Frontal cortex (tissue), 4 donors: ENCODE measurements around the gene FAM89B. TPM values are rescaled to one million over a fixed set of nuclear protein-coding genes. Genes with fewer than 3 reads are reported as not detected.
"Not testable (repeated sequence)": the region's sequence is repeated elsewhere in the genome, so short reads cannot be mapped to it uniquely, and the experiment has no call there.

Experiments used
- DNase-seq, 2 donors: peaks; one replicate each; pipeline ENCODE4 v3.0.0; 2012; ENCODE audit warnings: low spot score in 2 of 2
- FAIRE-seq: peaks from 2 replicates; lab custom pipeline; 2012; peaks lifted over from hg19 to GRCh38; lab: Jason Lieb, UNC
- total RNA-seq: library from RNA; depleted of rRNA; stranded (reverse); fragments of >200 nt; gene quantifications from one replicate; pipeline ENCODE4 v1.2.3, GENCODE V29; 2014
- donor health status: control.
- donor health status: control.
- donor health status: control.

Gene FAM89B
- total RNA-seq, 1 donor from 2014 or later: 19.6 TPM

DNA sequence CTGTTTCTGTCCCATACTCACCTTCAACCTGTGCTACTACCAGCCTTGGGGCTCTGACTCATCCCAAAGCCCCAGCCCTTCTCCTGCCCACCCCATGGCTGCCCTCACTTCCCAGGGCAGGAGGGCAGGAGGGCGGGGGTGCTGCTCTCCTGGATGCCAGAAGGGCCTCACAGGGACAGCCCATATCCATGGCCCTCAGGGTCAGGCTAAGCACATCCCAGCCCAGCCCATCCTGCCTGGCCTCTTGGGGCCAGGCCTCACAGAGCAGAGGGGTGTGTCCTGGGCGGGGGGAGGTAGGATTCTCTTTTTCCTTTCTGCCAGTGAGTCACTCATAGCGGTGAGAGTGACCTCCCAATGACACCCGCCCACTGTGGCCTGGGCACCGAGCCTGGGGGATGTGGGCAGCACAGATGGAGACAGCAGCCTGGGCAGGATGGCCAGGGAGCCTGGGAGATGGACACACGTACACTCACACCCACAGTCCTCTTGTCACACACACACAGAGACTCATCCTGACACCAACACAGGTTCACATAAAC, 16.6 kb upstream of the FAM89B start:
- FAIRE-seq (no peak), DNase-seq (no peak)

DNA sequence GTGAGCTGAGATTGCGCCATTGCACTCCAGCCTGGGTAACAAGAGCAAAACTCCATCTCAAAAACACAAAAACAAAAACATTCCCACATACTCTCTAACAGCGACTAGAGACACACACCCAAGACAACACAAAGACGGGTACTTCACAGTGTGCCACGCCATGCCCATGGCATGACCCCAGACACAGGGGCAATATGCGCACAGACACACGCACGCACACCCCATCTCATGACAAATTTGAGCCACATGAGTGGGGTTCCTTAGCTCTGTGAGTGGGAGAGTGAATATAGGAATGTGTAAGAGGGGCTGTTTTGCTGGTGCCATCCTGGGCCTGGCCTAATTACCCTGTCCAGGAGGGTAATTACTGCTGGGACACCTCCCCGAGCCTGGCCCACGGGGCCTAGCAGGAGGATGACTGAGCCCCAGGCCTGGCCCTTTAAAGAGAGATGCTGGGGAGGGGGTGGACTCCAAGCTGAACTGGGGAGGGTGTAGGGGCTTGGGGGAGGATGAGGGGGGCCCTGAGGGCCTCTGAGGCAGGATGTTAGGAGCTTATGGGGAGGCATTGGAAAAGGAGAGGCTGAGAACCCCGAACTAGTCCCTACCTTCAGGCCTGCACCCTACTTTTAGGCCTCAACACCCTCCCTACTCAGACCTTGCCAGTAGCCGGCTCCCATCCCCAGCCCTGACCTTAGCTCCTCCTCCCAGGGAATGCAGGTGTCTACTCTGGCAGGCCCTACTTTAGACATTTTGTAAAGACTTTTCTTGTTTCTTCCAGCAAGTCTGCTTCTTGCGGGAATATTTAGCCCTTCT, 15.7 kb upstream of the FAM89B start:
- no peak for FAIRE-seq
- no peak for DNase-seq

DNA sequence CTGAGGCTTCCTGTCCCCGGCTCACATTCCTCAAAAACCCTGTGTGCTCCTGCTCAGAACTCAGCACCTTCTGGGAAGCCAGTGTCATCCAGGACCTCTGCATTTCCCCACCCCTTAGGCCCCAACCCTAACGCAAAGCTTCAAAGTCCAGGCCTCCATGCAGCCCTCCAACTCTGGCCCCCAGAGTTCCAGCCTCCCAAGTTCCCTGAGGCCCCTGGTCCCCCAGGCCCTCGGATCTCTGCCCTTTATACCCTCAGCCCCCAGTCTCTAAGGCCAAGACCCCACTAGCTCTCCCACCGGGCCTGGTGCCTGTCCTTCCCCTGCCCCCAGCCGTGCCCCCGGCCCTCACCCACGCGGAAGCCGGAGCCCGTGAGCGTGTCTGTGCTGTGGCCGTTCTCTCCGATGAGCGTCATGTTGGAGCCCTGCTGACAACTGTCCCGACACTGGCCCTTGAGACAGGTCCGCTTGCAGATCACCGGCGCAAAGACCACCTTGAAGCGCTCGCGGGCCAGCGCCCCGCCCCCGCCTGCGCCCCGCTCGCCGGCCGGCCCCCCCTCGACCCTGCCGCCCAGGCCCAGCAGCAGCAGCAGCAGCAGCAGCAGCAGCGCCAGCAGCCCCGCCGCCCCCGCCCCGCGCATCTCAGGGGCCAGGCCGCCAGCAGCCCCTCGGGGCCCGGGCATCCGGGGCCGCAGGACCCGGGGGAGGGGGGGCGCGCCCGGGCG, 14.9 kb upstream of the FAM89B start:
- FAIRE-seq: no peak
- peak in 1 of 2 donors; percentile 62 for DNase-seq

DNA sequence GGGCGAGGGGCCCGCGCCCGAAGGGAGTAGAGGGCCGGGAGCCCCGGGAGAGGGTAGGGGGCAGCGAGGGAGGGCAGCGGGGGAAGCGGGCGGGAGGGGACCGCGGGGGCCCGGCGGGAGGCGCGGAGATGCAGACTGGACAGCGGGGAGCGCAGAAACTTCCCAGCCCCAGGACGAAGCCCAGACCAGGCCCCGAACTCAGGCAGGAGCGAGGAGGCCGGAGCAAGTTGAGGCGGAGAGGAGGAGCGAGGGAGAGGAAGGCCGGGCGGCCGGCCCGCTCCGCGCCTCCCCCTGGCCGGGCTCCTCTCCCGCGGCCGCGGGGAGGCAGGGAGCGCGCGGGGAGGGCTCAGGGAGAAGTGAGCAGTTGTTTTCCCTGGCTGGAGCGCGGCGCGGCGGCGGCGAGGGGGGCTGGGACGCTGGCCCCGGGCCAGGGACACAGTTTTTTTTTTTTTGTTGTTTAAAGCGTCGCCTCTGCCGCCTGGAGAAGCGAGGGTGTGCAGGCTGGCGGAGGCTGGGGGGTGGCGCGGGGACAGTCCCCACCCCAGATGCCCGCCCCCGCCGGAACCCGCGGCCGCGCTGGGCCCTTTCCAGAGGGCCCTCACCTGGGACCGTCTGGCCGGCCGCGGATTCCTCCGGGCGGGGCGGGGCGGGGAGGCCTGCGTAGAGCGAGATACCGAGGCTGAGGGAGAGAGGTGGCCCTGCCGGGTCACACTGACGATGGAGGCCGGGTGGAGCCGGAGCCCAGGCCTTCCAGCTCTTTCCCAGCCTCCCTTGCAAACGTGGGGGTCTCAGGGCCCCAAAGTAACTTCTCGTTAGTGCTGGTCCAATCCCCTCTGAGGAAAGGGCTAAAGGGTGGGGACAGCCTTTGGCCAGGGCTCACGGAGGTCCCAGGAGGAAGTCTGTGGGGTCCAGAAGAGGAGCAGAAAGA, 14.1 kb upstream of the FAM89B start, which contains the start of gene LTBP3:
TSS of gene LTBP3 (minus strand) at position 358 of the 928 bp plus-strand sequence. CDS start 400 bp downstream, outside the sequence.
- FAIRE-seq (no peak), DNase-seq (peak; percentile 96 to 99)

DNA sequence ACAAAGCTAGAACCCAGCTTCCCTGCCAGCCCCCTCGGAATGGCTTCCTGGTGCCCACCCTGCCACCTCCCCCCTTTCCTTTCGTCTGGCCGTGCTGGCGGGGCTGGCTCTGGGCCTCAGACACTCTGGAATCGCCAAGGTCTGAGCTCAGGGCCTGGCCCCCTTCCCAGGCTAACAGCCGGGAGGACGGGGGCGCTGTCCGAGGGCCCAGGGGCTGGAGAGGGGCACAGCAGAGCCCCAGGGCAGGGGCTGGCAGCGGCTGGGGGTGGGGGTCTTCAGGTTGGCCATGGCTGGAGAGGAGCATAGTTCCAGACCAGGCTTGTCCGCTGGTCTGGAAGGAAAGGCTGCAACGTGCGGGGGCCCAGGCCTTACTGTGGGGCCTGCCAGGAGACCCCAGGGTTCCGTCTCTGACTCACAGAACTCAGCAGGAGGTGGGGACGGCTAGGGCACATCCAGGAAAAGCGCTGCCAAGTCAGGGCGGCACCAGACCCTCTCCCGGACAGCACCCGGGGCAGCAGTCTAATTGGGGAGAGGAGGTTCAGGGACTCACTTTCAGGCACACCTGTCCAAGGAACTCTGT, 13.3 kb upstream of the FAM89B start:
- peak; percentile 65 to 78 for DNase-seq
- FAIRE-seq: no peak

DNA sequence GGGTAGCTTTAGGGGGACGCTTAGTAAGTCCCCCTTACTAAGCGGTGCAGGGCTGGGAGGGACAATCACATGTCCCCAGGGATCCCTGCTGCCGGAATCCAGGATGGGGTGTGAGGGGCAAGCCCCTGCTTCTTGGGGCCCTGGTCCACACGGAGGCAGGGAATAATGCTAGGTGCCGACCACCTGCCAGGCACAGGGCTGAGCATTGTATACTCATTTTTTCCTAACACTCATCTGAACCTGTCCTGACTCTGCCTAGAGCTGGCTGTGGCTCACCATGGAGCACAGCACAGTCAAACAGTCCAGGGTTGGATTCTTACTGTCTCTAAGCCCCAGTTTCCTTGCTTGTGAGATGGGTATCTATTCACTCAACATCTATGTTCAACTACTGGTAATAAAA, 12.8 kb upstream of the FAM89B start:
- no peak for FAIRE-seq
- DNase-seq: no peak

DNA sequence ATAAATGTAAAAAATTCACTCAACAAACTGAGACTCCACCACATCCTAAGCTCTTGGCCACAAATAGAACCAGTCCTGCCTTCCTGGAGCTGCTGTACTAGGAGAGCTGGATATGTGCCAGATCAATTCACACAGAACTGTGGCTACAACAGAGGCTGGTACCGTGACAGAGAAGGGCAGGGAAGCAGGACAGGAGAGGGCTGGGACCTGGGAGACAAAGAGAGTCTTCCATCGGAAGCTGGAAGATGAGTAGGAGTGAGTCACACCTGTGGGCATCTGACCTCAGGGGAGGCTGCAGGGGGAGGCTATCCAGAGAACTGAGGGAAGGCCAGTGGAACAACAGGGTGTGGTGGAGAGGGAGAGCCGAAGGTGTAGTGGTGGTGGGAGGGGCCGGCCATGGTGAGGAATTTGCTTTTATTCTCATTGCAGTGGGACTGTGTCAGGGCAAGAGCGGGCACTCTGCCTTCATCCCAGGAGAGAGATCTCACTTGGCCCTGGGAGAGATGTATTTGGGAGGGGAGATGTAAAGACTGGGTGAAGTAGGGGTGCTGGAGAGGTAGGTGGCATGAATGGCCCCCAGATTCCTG, 12.3 kb upstream of the FAM89B start:
- FAIRE-seq (no peak), DNase-seq (no peak)

DNA sequence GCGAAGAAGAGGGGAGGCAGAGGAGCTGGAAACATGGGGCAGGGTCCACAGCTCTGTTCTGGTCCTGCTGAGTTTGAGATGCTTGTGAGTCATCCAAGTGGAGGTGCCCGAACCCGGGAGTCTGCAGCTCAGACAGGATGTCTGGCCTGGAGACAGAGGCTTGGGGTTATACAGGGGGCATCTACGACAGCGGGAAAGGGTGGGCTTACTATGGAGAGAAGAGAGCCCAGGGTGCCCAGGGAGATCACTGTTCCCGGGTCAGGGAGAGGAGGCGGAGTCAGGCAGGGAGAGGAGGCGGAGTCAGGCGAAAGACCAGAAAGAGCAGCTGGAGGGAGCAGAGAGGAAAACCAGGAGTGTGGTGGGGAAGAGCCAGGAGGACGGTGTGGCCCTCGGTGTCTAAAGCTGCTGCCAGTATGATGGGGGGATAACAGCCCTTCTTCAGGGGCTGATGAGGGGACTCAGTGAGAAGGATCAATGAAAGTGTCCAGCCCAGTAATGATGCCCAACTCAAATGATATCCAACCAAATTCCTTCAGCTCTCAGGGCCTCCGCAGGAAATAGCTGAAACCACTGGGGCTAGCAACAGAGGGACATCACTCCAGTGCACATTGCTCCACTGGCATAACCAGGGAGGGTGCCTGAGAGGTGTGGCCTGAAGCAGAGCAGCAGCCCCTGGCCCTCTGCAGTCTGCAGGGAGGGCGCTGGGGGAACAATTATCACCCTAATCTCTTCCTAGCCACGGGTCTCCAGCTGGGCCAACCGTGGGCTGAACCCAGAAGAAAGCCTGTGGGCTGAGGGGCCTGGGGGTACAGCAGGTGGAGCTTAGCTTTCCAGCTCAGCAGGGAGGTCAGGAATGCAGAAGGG, 11.6 kb upstream of the FAM89B start:
- no peak for FAIRE-seq

DNA sequence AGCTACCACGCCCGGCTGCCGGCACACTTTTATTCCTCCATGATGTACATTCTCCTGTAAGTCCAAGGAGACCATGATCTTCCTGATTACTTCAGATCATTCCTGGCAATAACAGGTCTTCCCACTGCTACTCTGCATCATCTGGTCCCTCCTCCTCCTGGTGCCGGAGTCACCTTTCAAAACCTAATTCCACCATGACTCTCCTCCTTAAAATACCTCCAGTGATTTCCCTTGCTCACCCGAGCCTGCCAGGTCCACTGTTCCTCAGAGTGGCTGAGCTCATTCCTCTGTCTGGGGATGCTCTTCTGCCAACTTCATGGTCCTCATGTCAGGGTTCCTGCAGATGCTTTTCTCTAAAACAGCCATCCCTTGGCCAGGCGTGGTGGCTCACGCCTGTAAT, 10.3 kb upstream of the FAM89B start:
- no peak for FAIRE-seq

More for the DNA sequence above, 11.6 kb upstream of the FAM89B start:
- no peak for DNase-seq

DNA sequence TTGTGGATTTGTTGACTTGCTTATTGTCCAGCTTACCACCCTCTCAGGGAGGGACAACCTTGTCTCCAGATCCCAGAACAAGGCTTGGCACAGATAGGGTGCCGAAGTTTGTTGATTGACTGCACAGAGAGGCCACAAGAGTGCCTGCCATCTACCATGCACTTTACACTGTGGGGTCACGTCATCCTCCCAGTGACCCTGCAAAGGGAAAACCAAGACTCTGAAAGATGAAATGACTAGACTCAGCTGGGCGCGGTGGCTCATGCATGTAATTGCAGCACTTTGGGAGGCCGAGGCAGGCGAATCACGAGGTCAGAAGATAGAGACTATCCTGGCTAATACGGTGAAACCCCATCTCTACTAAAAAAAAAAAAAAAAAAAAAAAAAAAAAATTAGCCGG, 9.6 kb upstream of the FAM89B start:
- no peak for FAIRE-seq

More for the DNA sequence above, 10.3 kb upstream of the FAM89B start:
- DNase-seq: no peak

DNA sequence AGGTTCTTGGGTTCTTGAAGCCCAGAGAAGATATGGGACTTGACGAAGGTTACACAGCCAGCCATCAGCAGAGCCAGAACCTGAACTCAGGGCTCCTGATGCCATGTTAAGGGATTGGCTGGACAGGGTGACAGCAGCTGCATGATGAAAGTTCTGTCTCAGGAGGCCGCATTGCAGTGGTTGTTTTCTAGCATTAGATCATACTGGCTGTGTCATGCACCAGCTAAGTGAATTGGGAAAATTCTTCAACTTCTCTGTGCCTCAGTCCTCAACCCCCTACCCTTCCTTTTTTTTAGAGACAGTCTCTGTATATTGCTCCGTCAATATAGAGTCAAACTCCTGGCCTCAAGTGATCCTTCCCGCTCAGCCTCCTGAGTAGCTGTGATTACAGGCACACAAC, 8.7 kb upstream of the FAM89B start:
- FAIRE-seq: no peak
- no peak for DNase-seq

More for the DNA sequence above, 9.6 kb upstream of the FAM89B start:
- no peak for DNase-seq

DNA sequence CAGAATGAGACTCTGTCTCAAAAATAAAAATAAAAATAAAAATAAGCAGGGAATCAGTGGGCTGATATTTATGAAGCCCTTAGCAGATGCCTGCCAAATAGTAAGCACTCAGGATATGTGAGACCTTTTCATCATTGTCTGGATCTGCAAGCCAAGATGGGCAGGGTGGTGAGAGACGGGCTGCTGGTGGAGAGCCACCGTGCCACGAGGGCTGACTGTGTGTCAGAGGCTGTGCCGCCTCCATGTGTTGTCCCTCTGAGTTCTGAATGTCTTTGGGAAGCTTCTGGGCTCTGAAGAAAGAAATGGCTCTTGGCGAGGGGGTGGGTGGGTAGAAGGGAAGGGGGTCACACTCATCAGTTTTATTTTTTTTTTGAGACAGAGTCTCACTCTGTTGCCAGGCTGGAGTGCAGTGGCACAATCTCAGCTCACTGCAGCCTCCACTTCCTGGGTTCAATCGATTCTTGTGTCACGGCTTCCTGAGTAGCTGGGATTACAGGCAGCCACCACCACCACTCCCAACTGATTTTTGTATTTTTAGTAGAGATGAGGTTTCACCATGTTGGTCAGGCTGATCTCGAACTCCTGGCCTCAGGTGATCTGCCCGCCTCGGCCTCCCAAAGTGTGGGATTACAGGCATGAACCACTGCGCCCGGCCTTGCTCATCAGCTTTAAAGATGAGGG, 7.3 kb upstream of the FAM89B start:
- DNase-seq, FAIRE-seq: not testable (repeated sequence)

DNA sequence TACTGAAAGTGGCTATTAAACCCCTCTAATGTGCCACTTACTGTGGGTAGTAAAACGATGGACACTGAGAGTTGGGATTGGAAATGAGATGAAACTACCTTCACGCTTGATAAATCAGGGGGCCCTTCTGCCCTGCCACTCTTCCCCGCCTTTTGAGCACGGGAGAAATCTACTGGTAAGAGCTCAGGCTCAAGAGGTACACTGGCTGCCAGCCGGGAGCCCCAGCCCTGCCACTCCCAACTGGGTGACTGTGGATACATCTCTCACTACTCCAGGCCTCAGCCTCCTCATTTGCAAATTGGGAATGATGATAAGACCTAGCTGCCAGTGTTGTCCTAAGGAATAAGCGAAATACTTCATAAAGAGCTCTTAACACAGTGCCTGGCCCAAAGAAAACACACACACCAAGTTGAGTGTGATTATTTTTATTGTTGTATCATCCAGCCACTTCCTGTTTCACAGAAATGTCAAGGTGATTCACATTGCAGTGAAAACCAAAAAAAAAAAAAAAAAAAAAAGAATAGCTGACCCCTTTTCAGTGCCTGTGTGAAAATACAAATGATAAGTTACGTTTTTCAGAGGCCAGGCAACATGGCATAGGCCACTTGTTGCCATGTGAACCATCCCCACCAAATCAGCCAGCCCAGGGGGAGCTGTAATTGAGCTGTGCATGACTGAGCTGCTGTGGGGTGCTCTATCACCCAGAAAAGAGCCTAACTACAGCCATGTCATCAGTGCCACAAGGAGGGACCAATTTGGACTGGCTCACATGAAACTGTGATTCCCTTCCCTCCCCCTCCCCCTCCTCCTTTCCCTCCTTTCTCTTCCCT, 6.5 kb upstream of the FAM89B start:
- FAIRE-seq: no peak
- DNase-seq: no peak

DNA sequence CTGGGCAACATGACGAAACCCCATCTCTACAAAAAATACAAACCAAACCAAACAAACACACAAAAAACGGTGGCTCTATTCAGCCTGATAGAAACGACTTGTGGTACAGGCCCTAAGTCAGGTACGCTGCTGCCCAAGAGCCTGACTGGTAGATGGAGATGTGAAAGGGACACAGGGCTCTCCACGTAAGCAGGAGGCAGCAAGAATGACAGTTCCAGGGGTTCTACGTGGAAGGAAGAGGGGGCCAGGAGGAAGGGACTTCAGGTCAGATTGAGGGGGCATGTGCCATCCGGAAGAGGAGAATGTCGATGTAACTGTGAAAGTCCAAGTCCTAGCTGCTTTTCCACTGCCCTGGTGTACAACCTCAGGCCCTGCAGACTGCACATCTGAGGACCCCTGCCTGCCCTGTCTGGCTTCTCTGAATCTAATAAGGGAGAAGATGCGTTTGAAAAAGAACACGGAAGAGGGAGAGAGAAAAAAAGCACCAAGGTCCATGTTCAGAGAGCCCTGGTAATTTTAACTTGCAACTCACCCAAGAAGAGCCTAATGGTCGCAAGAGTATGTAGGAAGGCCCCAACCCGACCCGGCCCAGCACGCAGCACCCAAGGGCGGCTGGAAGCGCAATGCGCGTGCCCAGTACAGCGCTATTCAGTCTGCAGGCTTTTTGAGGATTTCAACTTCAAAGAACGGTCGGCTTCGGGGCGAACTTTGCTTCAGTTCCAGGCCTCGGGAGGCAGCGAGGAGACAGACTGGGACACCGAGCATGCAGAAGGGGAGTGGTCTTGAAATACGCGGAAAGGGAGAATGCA, 3.0 kb upstream of the FAM89B start:
- FAIRE-seq: no peak

DNA sequence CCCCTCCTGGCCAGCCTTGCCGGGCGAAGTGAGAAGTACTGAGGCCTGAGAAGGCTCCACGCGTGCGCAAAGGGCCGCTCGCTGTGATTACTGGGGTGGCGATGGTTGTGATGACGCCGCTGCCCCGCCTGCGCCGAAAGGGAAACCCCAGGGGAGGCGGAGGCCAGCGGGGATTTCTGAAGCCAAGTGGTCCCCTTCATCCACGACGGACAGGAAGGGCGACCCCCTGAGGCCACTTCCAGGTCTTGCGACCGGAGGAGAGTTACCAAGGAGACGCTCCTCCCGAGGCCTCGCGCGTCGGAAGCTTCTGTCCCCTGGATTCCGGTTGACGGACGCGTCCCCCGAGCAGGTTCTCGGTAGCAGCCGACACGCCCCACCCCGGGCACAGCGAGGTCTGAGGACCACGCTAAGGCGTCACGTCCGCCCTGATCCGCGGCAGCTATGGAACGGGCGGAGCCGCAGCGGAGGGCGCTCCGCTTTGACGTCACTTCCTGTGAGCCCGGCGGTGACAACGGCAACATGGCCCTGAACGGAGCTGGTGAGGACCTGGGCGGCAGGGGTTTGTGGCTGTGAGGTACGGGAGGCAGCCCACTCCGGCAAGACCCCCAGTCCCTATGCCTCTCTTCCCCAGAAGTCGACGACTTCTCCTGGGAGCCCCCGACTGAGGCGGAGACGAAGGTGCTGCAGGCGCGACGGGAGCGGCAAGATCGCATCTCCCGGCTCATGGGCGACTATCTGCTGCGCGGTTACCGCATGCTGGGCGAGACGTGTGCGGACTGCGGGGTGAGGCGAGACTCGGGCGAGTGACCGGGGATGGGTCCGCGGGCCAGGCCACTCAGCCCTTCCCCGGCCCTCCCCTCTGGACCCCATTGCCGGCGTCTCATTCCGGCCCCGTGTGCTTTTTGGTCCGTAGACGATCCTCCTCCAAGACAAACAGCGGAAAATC, 2.1 kb upstream of the FAM89B start, which contains the start of gene ZNRD2:
TSS of gene ZNRD2 (plus strand) at position 505 of the 946 bp plus-strand sequence. CDS start at position 520, 15 bp downstream.
- FAIRE-seq (no peak), DNase-seq (peak; percentile 96 to 98)

More for the DNA sequence above, 3.0 kb upstream of the FAM89B start:
- no peak for DNase-seq
